WERI-Rb-1 (cell line): ENCODE measurements around the gene TAPT1.

Experiments used
- DNase-seq: peaks from one replicate; pipeline ENCODE4 v3.0.0-alpha.2; 2020
- H3K27ac ChIP-seq: fragments of 250-450 bp; sonication (Bioruptor Pico); 2 replicates; pipeline ENCODE4 v1.5.1; 2020; ENCODE audit warnings: mild to moderate bottlenecking, moderate library complexity
- H3K27me3 ChIP-seq: fragments of 250-450 bp; sonication (Bioruptor Pico); 2 replicates; pipeline ENCODE4 v1.5.1; 2021; ENCODE audit warnings: mild to moderate bottlenecking, low read depth, moderate library complexity; ENCODE audit not compliant: insufficient read depth, severe bottlenecking
- H3K36me3 ChIP-seq: fragments of 250-450 bp; sonication (Bioruptor Pico); 2 replicates; pipeline ENCODE4 v1.5.1; 2020; ENCODE audit warnings: mild to moderate bottlenecking, moderate library complexity
- H3K4me3 ChIP-seq: 2 replicates; pipeline ENCODE4 v1.5.1; 2011; ENCODE audit warnings: low read depth, mild to moderate bottlenecking, control low read depth, low read length
- H3K9me3 ChIP-seq: fragments of 250-450 bp; sonication (Bioruptor Pico); 2 replicates; pipeline ENCODE4 v1.5.1; 2021; ENCODE audit warnings: mild to moderate bottlenecking, moderate library complexity; ENCODE audit not compliant: severe bottlenecking
- TF ChIP-seq, protein P1 (sequence below): IDR thresholded peaks from 2 replicates; pipeline ENCODE4 v1.5.1; 2011; ENCODE audit warnings: low read depth, mild to moderate bottlenecking, control low read depth, inconsistent platforms, low read length

TAPT1 gene

DNA sequence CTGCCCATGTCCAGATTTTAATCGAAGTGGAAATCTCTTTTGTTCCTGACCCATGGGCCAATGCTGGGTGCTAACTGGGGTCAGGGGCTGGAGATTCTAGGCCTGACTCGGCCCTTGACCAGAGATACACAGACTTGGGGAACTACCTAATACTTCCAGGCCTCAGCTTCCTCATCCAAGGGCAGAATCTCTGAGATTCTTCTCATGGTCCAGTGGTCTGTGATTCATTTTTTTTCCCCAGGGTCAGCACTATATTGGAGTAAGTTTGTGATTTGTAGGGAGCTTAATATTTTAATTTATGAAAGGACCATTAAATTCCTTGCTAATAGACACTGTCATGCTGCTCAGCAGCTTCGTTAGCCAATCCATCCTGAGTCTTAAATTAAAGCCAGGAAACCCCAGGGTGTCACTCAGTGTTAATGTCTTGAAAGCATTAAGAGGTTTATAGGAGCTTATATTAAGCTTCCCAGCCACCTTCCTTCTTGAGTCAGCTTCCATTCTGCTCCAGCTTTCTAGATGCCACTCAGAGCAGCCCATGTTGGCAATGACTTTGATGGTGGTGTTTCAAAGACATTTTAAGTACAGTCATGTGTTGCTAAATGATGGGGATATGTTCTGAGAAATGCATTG lies 115.5 kb downstream of the TAPT1 start:
- Histone ChIP-seq H3K9me3 (no peaks in the 10 kb centered on the region), H3K36me3 (no peaks in the 10 kb centered on the region), H3K4me3 (no peak overlapping the region), H3K27ac (peak overlapping the region; percentile 59), H3K27me3 (no peaks in the 10 kb centered on the region)
- TF ChIP-seq, protein P1, sequence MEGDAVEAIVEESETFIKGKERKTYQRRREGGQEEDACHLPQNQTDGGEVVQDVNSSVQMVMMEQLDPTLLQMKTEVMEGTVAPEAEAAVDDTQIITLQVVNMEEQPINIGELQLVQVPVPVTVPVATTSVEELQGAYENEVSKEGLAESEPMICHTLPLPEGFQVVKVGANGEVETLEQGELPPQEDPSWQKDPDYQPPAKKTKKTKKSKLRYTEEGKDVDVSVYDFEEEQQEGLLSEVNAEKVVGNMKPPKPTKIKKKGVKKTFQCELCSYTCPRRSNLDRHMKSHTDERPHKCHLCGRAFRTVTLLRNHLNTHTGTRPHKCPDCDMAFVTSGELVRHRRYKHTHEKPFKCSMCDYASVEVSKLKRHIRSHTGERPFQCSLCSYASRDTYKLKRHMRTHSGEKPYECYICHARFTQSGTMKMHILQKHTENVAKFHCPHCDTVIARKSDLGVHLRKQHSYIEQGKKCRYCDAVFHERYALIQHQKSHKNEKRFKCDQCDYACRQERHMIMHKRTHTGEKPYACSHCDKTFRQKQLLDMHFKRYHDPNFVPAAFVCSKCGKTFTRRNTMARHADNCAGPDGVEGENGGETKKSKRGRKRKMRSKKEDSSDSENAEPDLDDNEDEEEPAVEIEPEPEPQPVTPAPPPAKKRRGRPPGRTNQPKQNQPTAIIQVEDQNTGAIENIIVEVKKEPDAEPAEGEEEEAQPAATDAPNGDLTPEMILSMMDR, result no peak
- DNase-seq, result peak; percentile 72
